Esophagus (tissue), 2 donors: ENCODE results near the gene ARTN. TPM values are rescaled to one million over a fixed set of nuclear protein-coding genes. Genes with fewer than 3 reads are reported as not detected.

Source experiments
- H3K27ac ChIP-seq, 2 donors: one replicate each; pipeline ENCODE4 v1.5.1; 2013; ENCODE audit warnings: low read depth in 2 of 2, mild to moderate bottlenecking in 2 of 2, inconsistent platforms in 1 of 2, low read length in 1 of 2, moderate library complexity in 1 of 2
- H3K27me3 ChIP-seq, 2 donors: one replicate each; pipeline ENCODE4 v1.6.1; 2013; ENCODE audit warnings: low read length in 2 of 2, control low read depth in 1 of 2, mild to moderate bottlenecking in 1 of 2; ENCODE audit not compliant: insufficient read depth in 2 of 2, control insufficient read depth in 1 of 2
- H3K36me3 ChIP-seq, 2 donors: one replicate each; pipeline ENCODE4 v1.6.1; 2013; ENCODE audit warnings: low read length in 1 of 2; ENCODE audit not compliant: control insufficient read depth in 2 of 2, insufficient read depth in 2 of 2
- H3K4me1 ChIP-seq, 2 donors: one replicate each; pipeline ENCODE4 v1.6.1; 2013; ENCODE audit warnings: low read length in 1 of 2; ENCODE audit not compliant: control insufficient read depth in 2 of 2, insufficient read depth in 2 of 2
- H3K4me3 ChIP-seq, 2 donors: one replicate each; pipeline ENCODE4 v1.5.1; 2013; ENCODE audit warnings: low read length in 2 of 2, mild to moderate bottlenecking in 2 of 2, low read depth in 1 of 2, moderate library complexity in 1 of 2
- H3K9me3 ChIP-seq, 2 donors: one replicate each; pipeline ENCODE4 v1.6.1; 2013; ENCODE audit warnings: mild to moderate bottlenecking in 2 of 2, low read depth in 1 of 2, low read length in 1 of 2, moderate library complexity in 1 of 2; ENCODE audit not compliant: control insufficient read depth in 2 of 2, insufficient read depth in 1 of 2
- WGBS, 2 donors: extraction: QIAGEN DNeasy Blood & Tissue Kit; methylation state at CpG; one replicate each; pipeline ENCODE4 v1.1.7; 2013; 5-methylcytosine and 5-hydroxymethylcytosine counted together
- polyA plus RNA-seq, 2 donors: library from polyadenylated mRNA; stranded (reverse); fragments of 200-250 nt; gene quantifications; one replicate each; pipeline ENCODE4 v1.2.3, GENCODE V29; 2013
- donor health status: healthy with polysubstance abuse.
- donor health status: Bipolar disorder and iron deficiency.

Gene ARTN
- polyA plus RNA-seq, 2 donors: 1.8 to 2.6 TPM

DNA sequence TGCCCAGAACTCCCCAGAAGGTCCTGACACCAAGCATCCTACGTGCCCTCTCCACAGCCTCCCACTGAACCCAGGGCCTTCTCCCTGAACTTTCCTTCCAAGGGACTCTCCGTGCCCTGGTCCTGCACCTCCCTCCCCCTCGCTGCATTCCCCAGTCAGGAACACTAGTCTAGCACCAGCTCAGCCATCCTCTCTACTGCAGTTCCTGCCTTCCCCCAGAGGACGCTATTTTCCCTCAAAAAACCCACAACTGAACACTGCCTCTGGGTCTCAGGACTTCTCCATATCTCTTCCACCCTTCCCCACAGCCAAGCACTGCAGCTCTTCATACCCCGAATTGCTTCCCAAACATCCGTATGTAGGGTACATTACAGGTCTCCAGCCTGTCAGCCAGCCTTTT lies 12.6 kb upstream of the ARTN start:
- H3K36me3 ChIP-seq: no peaks in the 10 kb centered on the region
- no peaks in the 10 kb centered on the region for H3K4me1 ChIP-seq
- H3K9me3 ChIP-seq: no peaks in the 10 kb centered on the region
- H3K4me3 ChIP-seq: no peak overlapping the region
- H3K27ac ChIP-seq: no peak overlapping the region
- WGBS, 2 donors: 94 to 97% methylated on average over 6 of the region's 6 CpGs
- no peaks in the 10 kb centered on the region for H3K27me3 ChIP-seq

DNA sequence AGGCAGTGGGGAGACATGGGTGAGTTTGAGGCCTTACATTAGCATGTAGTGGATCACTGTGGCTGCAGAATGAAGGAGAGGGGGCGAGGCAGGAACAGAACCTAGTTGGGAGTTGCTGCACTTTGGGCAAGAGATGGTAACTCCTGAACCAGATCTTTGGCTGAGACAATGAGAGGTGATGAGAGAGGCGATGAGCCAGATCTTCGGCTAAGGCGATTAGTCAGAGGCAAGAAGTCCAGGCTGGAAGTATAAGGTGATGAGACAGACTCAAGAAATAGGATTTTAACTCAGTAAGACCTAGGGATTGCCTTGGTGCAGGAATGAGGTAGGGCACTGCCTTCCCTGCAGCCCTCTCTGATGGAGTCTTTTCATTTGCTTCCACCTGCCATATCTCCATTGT lies 9.1 kb upstream of the ARTN start:
- Histone ChIP-seq H3K9me3 (no peaks in the 10 kb centered on the region), H3K36me3 (no peaks in the 10 kb centered on the region), H3K27ac (no peak overlapping the region), H3K4me1 (peaks cover 0 to under 1% of the 10 kb centered on the region in 2 donors), H3K27me3 (no peaks in the 10 kb centered on the region), H3K4me3 (no peak overlapping the region)
- WGBS, 2 donors: 76 to 77% methylated on average over 4 of the region's 4 CpGs

DNA sequence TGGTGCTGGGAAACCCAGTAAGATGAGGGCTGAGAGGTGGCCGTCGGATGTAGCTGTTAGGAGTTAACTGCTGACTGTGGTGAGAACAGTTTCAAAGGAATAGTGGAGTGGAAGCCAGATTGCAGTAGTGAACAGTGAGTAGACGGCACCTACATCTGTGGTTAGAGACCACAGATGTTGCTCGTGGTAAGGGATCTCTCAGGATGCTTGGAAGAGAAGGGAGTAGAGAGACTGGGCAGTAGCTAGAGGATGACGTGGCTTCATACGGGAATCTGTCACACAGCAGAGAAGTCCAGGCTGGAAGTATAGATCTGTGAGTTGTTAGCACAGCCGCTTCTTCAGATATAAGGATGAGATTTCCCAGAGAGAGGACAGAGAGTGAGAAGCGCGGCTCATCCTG lies 7.8 kb upstream of the ARTN start:
- WGBS, 2 donors: 92 to 95% methylated on average over 9 of the region's 9 CpGs
- H3K9me3 ChIP-seq: no peaks in the 10 kb centered on the region
- H3K27me3 ChIP-seq: no peaks in the 10 kb centered on the region

DNA sequence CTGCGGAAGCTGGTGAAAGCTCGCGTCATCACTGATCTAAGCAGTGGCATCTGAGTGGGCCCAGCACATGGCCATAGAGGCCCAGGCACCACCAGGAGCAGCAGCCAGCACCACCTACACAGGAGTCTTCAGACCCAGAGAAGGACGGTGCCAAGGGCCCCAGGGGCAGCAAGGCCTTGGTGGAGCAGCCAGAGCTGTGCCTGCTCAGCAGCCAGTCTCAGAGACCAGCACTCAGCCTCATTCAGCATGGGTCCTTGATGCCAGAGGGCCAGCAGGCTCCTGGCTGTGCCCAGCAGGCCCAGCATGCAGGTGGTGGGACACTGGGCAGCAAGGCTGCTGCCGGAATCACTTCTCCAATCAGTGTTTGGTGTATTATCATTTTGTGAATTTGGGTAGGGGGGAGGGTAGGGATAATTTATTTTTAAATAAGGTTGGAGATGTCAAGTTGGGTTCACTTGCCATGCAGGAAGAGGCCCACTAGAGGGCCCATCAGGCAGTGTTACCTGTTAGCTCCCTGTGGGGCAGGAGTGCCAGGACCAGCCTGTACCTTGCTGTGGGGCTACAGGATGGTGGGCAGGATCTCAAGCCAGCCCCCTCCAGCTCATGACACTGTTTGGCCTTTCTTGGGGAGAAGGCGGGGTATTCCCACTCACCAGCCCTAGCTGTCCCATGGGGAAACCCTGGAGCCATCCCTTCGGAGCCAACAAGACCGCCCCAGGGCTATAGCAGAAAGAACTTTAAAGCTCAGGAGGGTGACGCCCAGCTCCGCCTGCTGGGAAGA lies 3.2 kb upstream of the ARTN start:
- H3K9me3 ChIP-seq: no peaks in the 10 kb centered on the region
- H3K36me3 ChIP-seq: no peaks in the 10 kb centered on the region
- no peak overlapping the region for H3K4me3 ChIP-seq
- H3K27ac ChIP-seq: peak overlapping the region in 1 of 2 donors; percentile 18
- 80 to 83% methylated on average over 10 of the region's 10 CpGs for WGBS, 2 donors
- peaks cover 3 to 25% of the 10 kb centered on the region in 2 donors for H3K4me1 ChIP-seq
- no peaks in the 10 kb centered on the region for H3K27me3 ChIP-seq

More for the DNA sequence above, 7.8 kb upstream of the ARTN start:
- Histone ChIP-seq H3K4me3 (no peak overlapping the region), H3K4me1 (peaks cover 0 to 8% of the 10 kb centered on the region in 2 donors), H3K36me3 (no peaks in the 10 kb centered on the region), H3K27ac (no peak overlapping the region)

DNA sequence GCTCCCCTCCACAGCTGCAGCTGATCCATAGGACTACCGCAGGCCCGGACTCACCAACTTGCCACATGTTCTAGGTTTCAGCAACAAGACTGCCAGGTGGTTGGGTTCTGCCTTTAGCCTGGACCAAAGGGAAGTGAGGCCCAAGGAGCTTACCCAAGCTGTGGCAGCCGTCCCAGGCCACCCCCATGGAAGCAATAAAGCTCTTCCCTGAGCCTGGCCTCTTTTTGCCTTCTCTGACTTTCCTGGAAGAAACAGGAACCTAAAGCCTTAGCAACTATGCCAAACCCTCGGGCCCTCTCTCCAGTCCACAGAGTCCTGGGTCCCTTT lies 2.7 kb upstream of the ARTN start:
- 48 to 57% methylated on average over 4 of the region's 4 CpGs for WGBS, 2 donors
- peaks cover 3 to 29% of the 10 kb centered on the region in 2 donors for H3K4me1 ChIP-seq

DNA sequence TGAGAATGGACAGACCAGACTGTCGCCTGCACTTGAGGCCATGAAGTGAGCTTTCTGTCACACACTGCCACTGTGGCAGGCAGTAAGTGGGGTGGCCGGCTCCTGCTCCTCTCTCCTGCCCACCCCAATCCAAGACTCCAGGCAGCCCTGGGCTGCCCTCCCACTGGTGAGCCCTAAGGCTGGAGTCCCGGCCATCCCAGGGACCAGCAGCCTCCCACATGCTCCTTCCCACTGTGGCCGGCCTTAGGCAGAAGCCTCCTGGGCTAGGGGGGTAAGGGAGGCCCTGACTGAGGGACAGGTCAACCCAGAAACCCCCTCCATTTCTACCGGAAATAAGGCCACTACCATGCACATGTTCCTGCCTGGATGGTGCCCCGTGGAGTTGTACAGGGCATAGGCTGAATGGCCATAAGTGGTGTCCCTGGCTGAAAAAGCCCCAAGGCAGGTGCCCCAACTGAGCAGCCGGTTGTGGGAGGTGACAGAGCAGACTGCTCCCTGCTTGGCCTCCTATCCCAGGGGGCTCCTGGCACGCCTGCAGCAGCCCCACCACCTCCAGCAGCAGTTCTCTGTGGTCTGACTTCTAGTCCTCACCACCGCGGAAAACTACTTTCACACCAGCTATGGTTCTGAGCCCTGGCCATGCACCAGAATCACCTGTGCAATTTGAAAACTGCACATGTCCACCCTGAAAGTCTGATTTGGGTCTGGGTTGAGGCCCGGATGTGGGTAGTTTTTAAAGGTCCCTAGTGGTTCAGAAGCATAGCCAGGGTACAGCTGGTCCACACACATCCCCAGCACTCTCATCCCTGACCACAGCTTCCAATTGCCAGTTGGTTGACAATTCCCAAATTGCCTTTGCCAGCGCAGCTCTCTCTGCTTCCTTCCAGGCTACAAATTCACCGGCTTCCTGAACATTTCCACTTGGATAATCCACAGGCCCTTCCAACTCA lies 1.6 kb upstream of the ARTN start:
- WGBS, 2 donors: 91 to 92% methylated on average over 13 of the region's 13 CpGs
- peaks cover 3 to 36% of the 10 kb centered on the region in 2 donors for H3K4me1 ChIP-seq
- no peaks in the 10 kb centered on the region for H3K9me3 ChIP-seq
- H3K27me3 ChIP-seq: no peaks in the 10 kb centered on the region
- no peak overlapping the region for H3K4me3 ChIP-seq
- no peak overlapping the region for H3K27ac ChIP-seq
- H3K36me3 ChIP-seq: no peaks in the 10 kb centered on the region

More for the DNA sequence above, 2.7 kb upstream of the ARTN start:
- no peaks in the 10 kb centered on the region for H3K27me3 ChIP-seq
- H3K4me3 ChIP-seq: no peak overlapping the region
- no peak overlapping the region for H3K27ac ChIP-seq
- no peaks in the 10 kb centered on the region for H3K36me3 ChIP-seq
- no peaks in the 10 kb centered on the region for H3K9me3 ChIP-seq

DNA sequence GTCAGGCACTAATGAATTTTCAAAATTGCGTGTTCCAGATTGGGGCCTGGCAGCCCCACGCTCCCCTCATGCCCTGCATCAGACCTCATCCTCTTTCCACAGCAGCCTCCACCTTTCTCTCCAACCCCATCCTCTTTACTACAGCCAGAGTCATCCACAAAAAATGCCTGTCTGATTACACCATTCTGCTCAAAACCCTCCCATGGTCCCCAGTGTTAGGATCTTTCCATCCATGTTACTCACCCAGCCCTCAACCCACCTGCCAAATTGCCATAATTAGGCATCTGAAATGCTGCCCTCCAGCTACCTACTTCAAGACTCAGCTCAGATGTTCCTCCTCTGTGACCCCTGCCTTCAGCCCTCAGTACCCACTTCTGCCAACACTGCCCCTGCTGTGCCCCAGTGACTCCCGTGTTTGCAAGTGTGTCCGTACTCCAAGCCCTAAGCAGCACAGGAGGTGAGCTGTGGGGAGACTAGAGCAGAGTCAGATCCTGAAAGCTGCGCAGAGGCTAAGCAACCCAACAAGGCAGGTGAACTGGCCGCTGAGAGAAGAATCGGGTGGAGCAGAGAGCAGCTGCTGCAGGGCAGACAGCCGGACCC lies 715 bp upstream of the ARTN start:
- Histone ChIP-seq H3K27ac (no peak overlapping the region), H3K4me3 (peak overlapping the region; percentile 34 to 39), H3K4me1 (peaks cover 3 to 38% of the 10 kb centered on the region in 2 donors), H3K36me3 (no peaks in the 10 kb centered on the region), H3K9me3 (no peaks in the 10 kb centered on the region), H3K27me3 (no peaks in the 10 kb centered on the region)
- WGBS, 2 donors: 30 to 33% methylated on average over 8 of the region's 8 CpGs

DNA sequence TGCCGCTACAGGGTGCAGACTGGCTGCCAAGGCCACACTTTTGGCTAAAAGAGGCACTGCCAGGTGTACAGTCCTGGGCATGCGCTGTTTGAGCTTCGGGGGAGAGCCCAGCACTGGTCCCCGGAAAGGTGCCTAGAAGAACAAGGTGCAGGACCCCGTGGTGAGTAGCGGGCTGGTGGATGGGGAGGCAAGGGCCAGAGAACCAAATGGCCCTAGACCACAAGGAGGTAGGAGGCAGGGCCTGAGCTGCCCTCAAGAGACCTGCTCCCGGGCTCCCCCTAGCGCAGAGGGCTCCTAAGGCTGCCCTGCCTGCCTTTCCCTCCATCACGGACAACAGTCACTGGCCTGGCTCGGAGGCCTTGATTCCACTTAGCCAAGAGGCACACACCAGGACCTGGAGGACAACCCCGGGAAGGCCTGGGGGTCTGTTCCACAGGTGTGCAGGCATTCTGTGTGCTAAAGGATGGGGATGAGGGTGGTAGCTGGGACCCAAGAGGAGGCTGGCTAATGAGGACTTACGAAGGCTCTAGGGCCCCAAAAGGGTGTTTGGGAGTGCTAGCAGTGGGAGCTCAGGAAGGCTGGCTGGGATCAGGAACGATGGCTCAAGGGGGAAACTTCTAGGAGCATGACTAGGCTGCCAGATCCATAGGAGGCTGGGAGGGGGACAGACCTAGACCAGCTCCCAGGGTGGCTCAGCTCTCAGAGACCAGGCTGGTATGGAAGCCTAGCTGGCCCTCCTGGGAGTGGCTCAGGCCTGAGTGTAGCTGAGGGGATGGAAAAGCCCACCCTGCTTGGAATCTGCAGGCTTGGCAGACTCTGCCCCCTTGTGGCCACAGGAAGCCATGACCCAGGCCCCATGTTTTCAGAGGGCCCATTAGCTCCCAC lies 742 bp downstream of the ARTN start:
- no peaks in the 10 kb centered on the region for H3K36me3 ChIP-seq
- H3K4me1 ChIP-seq: peaks cover 3 to 38% of the 10 kb centered on the region in 2 donors
- H3K27ac ChIP-seq: peak overlapping the region in 1 of 2 donors; percentile 15
- no peaks in the 10 kb centered on the region for H3K9me3 ChIP-seq
- WGBS, 2 donors: 21 to 23% methylated on average over 13 of the region's 13 CpGs
- H3K4me3 ChIP-seq: peak overlapping the region; percentile 34 to 39
- H3K27me3 ChIP-seq: no peaks in the 10 kb centered on the region

DNA sequence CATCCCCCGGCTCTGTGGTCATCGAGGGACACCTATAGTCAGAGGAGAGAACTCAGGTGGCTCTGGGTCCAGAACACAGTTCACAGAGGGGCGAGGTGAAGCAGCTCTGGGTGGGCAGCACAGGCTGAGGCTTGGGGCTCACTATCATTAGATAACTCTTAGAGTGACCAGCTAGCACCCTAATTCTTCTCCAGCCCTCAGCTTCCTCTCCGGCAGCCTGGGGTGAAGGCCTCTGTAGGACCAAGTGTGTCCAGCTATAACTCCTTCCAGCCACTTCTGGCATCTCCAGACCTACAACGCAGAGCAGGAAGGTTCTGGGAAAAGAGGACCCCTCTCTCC lies 1.4 kb downstream of the ARTN start:
- Histone ChIP-seq H3K27ac (no peak overlapping the region), H3K27me3 (no peaks in the 10 kb centered on the region), H3K9me3 (no peaks in the 10 kb centered on the region), H3K36me3 (no peaks in the 10 kb centered on the region), H3K4me3 (no peak overlapping the region), H3K4me1 (peaks cover 3 to 33% of the 10 kb centered on the region in 2 donors)
- 49 to 54% methylated on average over 5 of the region's 5 CpGs for WGBS, 2 donors
